Measurements from ENCODE around the gene CEP68. TPM values are rescaled to one million over a fixed set of nuclear protein-coding genes. Genes with fewer than 3 reads are reported as not detected.

Gene CEP68
- total RNA-seq, 1 experiment from 2014 or later: 11.2 TPM

DNA sequence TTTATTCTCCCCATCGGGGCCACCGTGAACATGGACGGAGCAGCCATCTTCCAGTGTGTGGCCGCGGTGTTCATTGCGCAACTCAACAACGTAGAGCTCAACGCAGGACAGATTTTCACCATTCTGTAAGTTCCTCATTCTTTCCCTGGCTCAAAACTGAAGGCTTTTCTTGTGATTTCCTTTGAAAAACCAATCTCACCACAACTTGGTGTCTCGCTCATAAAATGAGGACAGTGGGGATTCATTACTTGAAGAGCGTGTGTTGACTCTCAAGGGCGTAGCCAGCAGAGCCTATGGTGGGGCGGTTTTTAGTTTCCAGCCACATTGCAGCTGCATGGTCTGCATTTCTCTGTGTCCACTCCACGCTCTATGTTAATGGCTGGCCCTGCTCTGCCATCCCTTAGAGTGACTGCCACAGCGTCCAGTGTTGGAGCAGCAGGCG, 38.1 kb upstream of the CEP68 start (continued):
- TF ChIP-seq YY1 (IDR thresholded peaks at IDR 0.05; ENCODE audit: extremely low read depth, insufficient replicate concordance, low read depth, low read length) (no peak), ZNF274 (IDR thresholded peaks at IDR 0.05; ENCODE audit: low read depth, low read length) (no peak), ZFX (IDR thresholded peaks at IDR 0.05) (no peak), CBX3 (IDR thresholded peaks at IDR 0.05; ENCODE audit: low read depth) (no peak)

DNA sequence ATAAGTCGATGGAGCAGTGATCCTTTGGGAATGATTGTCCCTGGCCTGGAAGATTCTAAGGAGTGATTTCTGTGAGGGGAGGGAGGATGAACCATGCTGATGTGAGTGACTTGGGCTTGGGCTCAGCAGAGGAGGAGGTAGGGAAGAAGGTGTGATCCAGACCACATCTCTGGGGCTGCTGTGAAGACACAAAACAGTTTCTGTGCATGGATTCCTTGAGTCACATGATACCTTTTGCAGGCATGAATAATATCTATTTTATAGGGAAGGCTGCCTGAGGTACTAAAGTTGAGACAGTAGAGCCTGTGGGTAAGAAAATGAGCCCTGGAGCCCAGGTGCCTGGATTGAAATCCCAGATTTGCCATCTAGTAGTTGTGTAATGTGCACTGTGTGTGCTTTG, 37.2 kb upstream of the CEP68 start:
- BruUV-seq (replicated peaks): no TSS peak
- POLR2A ChIA-PET: no interaction called here
- Histone ChIP-seq H3K27ac (ENCODE audit: low read depth, low read length) (no peak overlapping the region), H2AFZ (ENCODE audit: low read depth, low read length, poor library complexity, severe bottlenecking) (no peak overlapping the region), H3K27me3 (ENCODE audit: insufficient read depth, low read length) (no peaks in the 10 kb centered on the region), H3K4me1 (ENCODE audit: control insufficient read depth in 1 of 2, insufficient read depth in 2 of 2, low read length in 2 of 2) (no peaks in the 10 kb centered on the region), H3K9me2 (ENCODE audit: insufficient read depth) (no peaks in the 10 kb centered on the region), H4K20me1 (ENCODE audit: insufficient read depth) (no peaks in the 10 kb centered on the region), H3K36me3 (ENCODE audit: control insufficient read depth in 1 of 2, insufficient read depth in 2 of 2, low read length in 2 of 2) (no peaks in the 10 kb centered on the region), H3K4me2 (ENCODE audit: low read length) (no peak overlapping the region), H3K4me3 (replicated peaks in 1 of 2; ENCODE audit: low read depth in 1 of 2, low read length in 2 of 2) (no peak overlapping the region), H3K9me3 (ENCODE audit: control insufficient read depth in 1 of 2, insufficient read depth in 1 of 2, low read depth in 1 of 2, low read length in 2 of 2) (no peaks in the 10 kb centered on the region), H3K9ac (ENCODE audit: low read length) (no peak overlapping the region), H3K79me2 (ENCODE audit: insufficient read depth, low read length) (no peaks in the 10 kb centered on the region)
- intact Hi-C loops (cut with micrococcal nuclease): no loop called here
- TF ChIP-seq, protein P1, sequence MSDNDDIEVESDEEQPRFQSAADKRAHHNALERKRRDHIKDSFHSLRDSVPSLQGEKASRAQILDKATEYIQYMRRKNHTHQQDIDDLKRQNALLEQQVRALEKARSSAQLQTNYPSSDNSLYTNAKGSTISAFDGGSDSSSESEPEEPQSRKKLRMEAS (IDR thresholded peaks at IDR 0.05): no peak
- no peak for TF ChIP-seq EZH2phosphoT487 (IDR thresholded peaks at IDR 0.05; ENCODE audit: borderline replicate concordance)
- TF ChIP-seq, protein P2, sequence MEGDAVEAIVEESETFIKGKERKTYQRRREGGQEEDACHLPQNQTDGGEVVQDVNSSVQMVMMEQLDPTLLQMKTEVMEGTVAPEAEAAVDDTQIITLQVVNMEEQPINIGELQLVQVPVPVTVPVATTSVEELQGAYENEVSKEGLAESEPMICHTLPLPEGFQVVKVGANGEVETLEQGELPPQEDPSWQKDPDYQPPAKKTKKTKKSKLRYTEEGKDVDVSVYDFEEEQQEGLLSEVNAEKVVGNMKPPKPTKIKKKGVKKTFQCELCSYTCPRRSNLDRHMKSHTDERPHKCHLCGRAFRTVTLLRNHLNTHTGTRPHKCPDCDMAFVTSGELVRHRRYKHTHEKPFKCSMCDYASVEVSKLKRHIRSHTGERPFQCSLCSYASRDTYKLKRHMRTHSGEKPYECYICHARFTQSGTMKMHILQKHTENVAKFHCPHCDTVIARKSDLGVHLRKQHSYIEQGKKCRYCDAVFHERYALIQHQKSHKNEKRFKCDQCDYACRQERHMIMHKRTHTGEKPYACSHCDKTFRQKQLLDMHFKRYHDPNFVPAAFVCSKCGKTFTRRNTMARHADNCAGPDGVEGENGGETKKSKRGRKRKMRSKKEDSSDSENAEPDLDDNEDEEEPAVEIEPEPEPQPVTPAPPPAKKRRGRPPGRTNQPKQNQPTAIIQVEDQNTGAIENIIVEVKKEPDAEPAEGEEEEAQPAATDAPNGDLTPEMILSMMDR (IDR thresholded peaks at IDR 0.05 in 2 of 3, conservative IDR thresholded peaks at IDR 0.05 in 1 of 3; ENCODE audit: borderline replicate concordance in 1 of 3, insufficient read depth in 1 of 3, low read depth in 2 of 3, low read length in 2 of 3): no peak
- no peak for TF ChIP-seq ELF1 (IDR thresholded peaks at IDR 0.05; ENCODE audit: borderline replicate concordance, low read depth)
- no peak for TF ChIP-seq RAD21 (IDR thresholded peaks at IDR 0.05; ENCODE audit: low read depth)
- RAD21 ChIA-PET (ENCODE audit: low non-redundant PET in 1 of 2, low total read pairs in 2 of 2, uncharacterized antibody in 2 of 2, unreplicated experiment in 2 of 2): no interaction called here
- ATAC-seq (no peak), DNase-seq (ENCODE audit: low read depth, low spot score) (no peak)
- CTCF ChIA-PET: no interaction called here
